Fibroblast of skin of left biceps (primary cell): ENCODE data around the gene FAM241A.
"Not testable (repeated sequence)": the region's sequence is repeated elsewhere in the genome, so short reads cannot be mapped to it uniquely, and the experiment has no call there.

Experiments used
- DNase-seq, 2 experiments: peaks; one replicate each; pipeline ENCODE4 v3.0.0-alpha.2; 2013; ENCODE audit warnings: low read depth in 2 of 2

Gene FAM241A

DNA sequence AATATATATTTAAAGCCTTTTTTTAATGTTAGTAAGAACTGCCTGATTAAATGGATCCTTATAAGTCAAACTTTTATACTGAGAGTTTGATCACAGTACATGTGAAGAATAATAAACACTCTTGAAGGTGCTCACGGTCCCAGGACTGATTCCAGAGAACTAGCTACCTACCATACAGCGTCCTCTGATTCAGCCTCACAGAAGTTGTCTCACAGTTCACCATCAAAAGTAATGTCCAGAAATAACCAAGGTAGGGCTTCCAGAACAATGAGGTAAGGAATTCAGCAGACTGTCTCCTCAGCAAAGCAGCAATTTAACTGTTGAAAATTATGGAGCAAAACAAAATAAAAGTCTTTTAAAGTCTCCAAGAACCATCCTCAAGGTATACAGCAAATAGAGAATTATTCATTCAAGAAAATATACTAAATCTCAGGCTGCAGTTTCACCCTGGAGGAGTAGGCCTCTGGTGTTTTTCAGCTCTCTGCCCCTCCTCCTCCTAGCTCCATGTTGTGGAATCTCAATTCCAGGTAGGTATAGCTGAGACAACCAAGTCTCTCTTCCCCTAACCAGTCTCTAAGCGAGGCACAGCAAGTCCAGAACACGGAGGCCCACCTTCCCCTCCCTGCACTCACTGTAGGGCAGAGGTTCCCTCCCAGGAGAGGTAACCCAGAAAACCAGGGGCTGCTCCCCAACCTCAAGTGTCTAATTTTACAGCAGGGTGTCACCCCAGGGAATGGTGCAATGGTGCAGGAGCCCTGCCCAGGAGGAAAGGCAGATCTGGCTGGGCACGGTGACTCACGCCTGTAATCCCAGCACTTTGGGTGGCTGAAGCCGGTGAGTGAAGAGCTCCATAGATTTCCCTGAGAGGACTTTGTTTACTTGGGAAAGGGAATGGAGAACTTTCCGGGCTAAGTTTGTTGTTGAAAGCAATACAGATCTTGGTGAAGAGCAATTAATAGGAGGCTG is 28.6 kb downstream of the FAM241A start:
- no peak for DNase-seq

DNA sequence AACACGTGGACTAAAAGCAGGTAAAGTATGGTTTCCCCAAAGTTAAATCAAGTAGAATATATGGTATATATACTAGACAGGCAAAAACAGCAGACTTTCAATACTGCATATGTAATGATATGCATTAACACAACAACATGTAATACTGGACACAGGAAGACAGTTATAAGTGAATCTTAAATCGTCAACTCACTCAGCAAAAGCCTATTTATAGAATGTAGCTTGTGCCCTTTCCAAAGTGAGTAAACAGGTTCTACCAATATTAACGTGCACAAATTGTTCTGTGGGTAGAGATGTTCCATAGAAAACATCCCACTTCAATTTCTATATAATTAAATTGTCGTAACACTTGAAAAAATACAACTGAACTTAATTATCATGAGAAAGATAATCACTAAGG is 30.6 kb downstream of the FAM241A start:
- no peak for DNase-seq

DNA sequence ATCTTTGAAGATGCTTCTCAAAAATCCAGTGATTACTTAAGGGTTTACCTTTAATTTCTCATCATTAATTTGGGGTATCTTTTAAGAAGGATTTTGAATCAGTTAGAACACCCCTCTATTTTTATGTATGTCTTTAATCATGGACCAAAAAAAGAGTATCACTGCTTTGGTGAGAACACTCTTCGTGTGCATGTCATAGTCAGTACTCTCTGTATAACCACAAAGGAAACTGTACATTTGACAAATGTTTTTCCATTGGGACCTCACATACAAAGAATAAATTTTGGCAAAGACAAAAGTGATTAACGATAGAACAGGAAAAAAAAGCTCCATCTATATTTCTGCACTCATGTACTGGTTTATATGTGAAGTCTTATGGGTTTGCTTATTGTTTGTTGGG is 31.3 kb downstream of the FAM241A start:
- DNase-seq, result no peak

DNA sequence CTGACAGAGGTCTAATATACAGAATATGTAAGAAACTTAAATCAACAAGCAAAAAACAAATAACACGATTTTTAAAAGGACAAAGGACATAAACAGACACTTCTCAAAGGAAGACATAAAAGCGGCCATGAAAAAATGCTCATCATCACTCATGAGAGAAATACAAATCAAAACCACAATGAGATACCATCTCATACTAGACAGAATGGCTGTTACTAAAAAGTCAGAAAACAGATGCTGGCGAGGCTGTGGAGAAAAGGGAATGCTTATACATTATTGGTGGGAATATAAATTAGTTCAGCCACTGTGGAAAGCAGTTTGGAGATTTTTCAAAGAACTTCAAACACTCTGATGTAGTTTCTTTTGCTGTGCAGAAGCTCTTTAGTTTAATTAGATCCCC is 33.5 kb downstream of the FAM241A start:
- not testable (repeated sequence) for DNase-seq

DNA sequence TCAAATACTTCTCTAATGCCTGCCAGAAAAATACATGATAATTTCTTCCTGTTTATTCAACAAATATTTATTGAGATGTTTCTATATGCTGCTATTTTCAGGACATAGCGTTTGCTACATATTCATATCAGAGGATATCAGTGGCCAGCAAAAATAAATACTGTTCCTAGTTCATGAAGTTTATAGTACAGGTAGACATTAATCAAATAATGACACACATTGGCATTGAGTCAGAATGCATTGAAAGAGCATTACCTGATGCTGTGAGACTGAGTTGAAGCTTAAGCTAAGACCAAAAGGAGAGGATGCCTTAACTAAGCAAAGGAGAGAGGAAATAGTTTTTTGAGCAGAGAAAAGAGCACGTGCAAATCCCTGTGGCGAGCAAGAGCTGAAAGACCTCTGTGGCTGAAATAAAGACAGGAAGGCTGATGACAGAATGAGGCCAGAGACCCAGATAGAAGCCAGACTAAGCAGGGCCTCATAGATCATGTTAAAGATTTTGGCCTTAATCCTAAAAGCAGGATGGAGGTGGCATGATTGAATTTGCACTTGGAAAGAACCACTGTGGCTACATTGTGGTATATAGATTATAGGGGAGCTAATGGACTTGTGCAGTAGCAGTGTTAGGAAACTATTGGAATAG is 36.2 kb downstream of the FAM241A start:
- no peak for DNase-seq

DNA sequence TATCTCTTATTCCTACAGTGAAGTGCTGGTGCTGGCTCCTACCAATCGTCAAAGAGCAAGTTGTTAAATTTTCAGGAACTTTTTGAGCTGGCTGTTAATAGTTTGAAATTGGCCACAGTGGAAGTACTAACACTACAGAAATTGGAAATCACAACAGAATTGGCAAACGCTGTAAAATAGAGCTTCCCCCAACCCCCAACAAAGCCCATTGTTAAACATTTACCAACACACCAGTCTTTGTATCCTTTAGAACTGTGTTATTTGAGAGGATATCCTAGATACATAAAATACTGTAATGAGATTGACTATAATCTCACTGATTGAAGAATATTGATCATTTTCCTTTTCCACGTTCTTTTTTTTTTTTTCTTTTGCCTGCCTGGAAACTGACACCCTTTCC is 37.4 kb downstream of the FAM241A start:
- DNase-seq, result no peak

DNA sequence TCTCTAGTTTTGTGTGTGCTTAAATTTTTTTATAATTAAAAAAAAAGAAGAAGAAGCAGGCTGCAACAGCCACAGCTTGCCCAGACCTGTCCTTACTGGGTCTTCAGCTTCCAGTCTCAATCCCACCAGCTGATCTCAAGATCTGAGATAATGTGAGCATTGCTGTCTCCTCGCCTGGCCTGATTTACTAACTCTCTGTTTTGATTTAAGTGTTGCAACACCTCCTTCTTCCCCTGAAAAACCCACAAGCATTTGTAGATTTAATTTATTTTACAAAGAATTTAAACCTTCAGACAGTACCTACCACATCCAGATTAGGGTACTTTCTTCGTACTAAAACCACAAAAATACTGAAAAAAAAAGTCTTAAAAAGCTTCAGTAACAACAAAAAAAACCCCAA is 38.0 kb downstream of the FAM241A start:
- no peak for DNase-seq

DNA sequence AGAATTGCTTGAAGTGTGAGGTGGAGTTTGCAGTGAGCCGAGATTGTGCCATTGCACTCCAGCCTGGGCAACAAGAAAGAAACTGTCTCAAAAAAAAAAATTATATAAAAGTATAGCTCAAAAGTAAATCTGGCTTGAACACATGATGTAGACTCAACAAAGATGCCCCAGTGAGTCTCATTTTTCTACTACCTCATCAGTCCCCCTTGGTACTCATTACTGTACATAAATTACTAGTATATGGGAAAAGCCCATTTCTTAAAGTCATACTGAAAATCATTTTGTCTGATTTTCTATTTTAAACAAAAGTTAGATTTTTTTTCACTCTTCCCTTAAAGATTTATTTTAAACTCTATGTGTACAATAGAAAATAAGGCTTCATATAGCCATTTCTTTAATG is 39.2 kb downstream of the FAM241A start:
- DNase-seq, result no peak

DNA sequence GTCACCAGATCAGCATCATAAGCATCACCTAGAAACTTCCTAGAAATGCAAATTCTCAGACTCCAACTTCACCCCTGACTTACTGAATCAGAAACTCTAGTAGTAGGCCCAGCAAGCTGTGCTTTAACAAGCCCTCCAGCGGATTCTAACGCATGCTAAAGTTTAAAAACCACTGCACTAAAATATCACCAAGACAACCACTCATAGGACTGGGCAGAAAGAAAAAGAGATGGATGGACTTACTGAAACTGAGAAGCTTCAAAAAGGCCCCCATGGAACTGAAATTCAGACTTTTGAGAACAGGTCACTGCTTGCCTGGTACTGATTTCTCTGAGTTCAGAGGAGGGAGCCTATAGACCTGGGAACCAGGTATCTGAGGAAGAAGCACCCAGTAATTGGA is 40.1 kb downstream of the FAM241A start:
- no peak for DNase-seq

DNA sequence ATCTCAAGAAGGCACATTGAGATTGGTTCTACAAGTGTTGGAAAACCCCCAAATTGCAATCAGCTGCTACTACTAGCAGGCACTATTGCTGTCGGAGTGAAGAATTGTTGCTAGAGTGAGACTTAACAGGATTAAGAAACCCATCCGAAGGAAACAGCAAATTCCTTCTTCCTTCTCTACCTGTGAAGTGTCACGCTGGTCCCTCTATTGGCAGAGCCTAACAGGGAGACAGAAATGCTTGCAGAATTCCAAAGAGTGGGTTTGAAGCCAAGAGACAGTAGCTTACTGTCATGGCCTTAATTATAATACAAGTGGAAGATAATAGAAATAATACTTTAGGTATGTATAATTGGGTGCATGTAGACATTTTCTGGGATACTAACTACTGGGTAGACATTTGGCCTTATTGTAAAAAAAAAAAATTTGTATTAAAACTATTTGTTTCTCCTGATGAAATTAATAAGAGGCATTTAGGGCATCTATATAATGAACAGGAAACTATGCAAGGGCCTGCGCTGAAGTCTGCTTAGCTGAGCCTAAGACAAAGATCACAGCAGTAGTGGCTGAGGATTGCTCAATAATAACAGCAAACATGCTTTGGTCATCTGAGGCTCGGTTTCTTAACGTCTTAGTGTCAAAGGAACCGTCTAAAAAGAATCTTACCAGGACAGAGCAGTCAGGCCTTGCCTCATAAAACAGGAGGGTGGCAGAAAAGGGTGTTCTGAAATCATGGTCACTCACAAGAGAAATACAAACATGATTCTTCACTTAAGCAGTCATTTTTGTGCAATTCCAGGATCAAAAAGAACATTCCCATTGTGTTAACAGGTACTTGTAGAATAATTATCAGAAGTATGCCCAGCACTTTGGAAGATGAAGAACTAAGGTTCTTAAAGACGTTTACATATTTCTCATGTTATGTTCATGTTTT is 40.8 kb downstream of the FAM241A start:
- DNase-seq, result no peak

DNA sequence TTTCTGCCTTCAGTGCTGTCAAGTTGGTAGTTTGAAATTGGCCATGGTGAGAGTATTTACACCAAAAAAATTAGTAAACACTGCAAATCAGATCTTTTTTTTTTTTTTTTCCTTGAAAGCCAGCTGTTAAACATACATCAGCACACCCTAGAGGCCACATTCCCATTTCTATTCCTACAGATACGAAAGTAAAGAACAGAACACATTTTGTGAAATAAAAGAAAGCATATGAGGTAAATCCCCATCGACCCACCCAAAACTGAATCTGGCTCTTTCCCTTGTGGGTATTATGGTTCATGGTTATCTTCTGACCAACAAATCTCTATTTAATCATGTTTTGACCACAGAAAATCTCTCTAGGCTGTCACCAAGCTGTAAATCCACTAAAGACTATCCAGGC is 44.5 kb downstream of the FAM241A start:
- DNase-seq, result no peak

DNA sequence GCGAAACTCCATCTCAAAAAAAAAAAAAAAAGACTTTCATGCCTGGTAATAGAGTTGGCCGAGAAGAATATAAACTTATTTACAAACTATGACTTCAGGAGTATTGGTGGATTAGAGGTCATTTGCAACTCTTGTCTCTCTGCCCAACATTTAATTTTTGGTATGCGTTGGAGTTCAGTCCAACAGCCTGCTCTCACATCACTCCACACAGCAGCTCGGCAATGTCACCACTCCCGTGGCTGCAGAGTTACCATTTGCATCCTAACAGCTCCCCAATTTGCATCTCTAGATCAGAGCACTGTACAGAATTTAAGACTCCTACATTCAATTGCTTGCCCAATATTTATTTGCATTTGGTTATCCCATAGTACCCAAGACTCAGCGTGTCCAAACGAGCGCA is 45.4 kb downstream of the FAM241A start:
- no peak for DNase-seq

DNA sequence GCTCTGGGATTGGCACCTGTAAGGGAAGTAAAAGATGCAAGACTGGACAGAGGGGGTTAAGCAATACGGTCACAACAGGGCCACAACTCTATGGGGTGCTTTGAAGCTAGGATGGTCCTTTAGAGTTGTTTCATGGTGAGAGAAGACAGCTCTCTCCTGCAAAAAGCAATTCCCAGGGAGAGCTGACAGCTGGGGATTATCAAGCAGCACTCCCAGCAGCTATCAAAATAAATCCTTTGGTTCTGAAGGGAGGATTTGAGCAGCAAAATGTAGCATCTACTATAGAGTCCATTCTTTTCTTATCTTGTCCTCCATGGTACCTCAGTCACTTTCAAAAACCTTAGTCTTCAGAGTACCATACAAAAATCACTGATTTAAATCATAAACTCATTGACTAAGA is 51.2 kb downstream of the FAM241A start:
- DNase-seq, result no peak

DNA sequence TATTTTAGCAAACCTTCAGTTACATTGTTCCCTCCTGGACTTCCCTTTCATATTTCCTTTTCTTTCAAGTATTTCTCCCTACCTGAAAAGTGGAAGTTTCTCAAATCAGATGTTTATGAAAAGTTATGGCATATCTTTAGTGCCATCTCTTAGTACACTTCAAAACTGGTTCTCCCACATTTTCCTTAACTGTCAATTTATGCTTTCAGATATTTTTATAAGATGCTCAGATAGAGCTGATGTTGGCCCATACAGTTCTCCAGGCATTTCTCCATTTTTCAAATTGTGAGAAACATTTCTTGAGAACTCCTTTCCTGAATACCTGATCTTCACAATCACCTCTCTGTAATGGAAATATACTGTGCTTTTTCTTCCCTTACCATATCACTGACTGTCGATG is 53.8 kb downstream of the FAM241A start:
- DNase-seq, result no peak

DNA sequence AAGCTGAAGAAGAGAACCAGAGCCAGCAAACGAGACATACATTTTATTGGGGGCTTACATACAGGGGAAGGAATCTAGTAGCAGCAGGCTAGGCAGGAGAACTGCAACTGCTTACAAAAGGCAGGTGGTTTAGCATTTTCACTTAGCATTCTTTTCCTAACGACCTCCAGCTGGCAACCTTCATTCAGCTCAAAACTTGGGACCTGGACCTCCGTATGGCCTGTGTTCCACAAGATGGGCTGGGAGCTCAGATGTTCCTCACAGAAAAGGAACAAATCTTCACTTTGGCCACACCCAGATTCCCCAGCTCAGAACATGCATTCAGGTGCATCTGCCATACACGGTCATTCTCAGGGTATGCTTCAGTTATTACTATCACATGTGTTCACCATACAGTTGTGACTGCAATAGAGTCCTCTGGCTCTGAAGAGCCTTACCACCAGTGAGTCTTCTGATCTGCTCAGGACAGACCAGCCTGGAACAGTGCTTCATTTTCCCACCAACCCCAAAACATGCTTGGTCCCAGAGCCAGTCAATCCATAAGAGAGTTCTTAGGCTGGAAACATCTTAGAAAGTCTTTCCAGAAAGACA is 56.8 kb downstream of the FAM241A start:
- DNase-seq, result no peak

DNA sequence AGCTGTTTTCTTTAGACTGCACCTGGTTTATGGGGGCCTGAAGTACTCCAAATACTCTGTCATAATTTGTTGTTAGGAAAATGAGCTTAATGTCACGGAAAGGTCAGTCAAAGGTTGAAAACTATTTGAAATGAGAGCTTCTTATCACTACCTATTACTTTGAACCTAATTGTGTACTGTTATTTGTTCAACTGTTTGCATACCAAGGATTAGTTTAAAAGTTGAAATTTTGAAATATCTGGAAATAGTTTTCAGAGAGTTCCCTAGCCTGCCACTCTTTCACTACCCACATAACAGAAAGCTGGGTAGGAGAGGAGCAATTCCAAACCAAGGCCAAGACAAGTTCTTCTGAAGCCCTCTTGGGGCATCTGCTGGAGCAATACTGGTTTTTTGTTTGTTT is 58.3 kb downstream of the FAM241A start:
- DNase-seq, result no peak

DNA sequence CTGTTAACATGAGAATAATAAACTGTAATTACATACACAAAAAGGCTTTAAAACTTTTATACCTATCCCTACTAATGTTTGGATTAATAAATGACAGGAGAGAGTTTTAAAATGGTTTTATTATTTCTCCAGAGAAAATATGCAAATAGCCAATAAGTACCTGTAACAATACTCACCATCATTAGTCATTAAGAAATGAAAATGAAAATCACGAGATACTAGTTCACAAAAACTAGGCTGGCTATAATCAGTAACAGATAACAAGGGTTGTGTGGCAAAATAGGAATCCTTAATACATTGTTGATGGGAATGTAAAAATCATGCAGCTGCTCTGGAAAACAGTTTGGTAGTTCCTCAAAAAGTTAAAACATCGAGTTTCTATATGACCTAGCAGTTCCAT is 61.2 kb downstream of the FAM241A start:
- no peak for DNase-seq

DNA sequence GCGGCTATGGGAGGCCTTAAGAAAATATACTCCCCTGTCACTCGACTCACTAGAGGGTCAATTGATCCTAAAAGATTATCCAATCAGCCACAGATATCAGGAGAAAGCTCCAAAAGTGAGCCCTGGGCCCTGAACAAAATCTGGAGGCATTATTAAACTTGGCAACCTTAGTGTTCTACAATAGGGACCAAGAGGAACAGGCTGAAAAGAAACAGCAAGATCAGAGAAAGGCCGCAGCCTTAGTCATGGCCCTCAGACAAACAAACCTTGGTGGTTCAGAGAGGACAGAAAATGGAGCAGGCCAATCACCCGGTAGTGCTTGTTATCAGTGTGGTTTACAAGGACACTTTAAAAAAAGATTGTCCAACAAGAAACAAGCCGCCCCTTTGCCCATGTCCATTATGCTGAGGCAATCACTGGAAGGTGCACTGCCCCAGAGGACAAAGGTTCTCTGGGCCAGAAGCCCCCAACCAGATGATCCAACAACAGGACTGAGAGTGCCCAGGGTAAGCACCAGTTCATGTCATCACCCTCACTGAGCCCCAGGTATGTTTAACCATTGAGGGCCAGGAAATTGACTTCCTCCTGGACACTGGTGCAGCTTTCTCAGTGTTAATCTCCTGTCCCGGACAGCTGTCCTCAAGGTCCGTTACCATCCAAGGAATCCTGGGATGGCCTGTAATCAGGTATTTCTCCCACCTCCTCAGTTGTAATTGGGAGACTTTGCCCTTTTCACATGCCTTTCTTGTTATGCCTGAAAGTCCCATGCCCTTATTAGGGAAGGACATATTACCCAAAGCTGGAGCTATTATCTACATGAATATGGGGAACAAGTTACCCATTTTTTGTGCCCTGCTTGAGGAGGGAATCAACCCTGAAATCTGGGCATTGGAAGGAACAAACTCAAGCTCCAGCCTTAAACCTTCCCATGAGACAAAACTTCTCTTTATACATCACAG is 63.2 kb downstream of the FAM241A start:
- DNase-seq, result not testable (repeated sequence)

DNA sequence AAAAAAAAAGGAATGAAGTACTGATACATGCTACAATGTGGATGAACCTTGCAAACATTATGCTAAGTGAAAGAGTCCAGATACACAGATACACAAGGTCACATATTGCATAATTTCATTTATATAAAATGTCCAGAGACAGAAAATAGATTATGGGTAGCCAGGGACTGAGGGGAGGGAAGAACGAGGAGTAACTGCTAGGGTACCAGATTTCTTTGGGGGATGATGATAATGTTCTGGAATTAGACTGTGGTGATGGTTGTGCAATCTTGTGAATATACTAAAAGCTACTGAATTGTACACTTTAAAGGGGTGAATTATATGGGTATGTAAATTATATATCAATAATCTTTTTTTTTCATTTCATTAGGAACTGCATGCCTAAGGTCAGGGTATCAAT is 65.5 kb downstream of the FAM241A start:
- DNase-seq, result no peak

DNA sequence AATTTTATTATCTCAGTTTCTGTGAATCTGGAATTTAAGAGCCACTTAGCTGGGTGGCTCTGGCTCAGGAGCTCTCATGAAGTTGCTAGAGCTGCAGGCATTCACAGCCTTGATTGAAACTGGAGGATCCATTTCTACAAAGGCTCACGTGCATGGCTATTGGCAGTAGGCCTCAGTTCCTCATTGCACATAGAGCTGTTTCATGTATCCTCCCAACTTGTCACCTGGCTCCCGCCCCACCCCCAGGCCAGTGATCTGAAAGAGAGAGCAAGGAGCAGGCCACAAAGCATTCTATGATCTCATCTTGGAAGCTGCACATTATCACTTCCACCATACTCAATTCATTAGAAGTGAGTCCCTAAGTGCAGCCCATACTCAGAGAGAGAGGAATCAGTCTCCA is 67.8 kb downstream of the FAM241A start:
- no peak for DNase-seq

DNA sequence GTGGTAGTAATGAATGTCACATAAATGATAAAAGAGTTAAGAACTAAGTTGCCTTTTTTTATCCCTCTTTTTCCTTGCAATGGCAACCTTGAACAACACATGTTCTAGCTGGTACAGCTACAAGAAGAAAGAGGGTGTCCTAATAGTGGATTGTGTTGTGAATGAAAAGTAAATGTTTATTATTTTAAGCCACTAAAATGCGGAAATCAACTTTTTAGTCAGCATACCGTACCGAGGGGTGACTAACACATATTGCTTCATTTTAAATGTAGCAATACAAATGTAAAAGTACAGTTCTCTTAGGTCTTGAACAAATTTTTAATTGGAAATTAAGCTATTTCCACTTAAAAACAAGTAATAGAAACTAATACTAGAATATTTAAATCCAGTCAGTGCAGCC is 68.6 kb downstream of the FAM241A start:
- DNase-seq, result no peak
